ENCODE measurements around the gene ELF5.

GRCh38 chr11:34480314-34480713, 33.3 kb downstream of the ELF5 start:
- TF ChIP-seq POLR2AphosphoS5 (IDR thresholded peaks at IDR 0.05; ENCODE audit: low read depth, low read length): no peak
- no peak for TF ChIP-seq FOXP2 (optimal IDR thresholded peaks at IDR 0.05; ENCODE audit: borderline replicate concordance, extremely low read depth, extremely low read length, insufficient read depth)
- no peak for TF ChIP-seq TAF1 (IDR thresholded peaks at IDR 0.05; ENCODE audit: borderline replicate concordance, insufficient read depth, low read length)

Measured in PFSK-1 (cell line).